ENCODE measurements around the gene CEACAM8. TPM values are rescaled to one million over a fixed set of nuclear protein-coding genes. Genes with fewer than 3 reads are reported as not detected.
A peak's percentile ranks its signal among the peaks of the same experiment; 100 is the strongest.

The CEACAM8 gene
- polyA plus RNA-seq, 2 of the 4 experiments (the other 2 are of a cell fraction), result not detected

GRCh38 chr19:42548552-42548951 is 46.2 kb downstream of the CEACAM8 start:
- no peak overlapping the region for H3K4me3 ChIP-seq
- CTCF ChIA-PET, result no interaction called here
- 39% methylated on average over 4 of the region's 4 CpGs for WGBS (ENCODE audit: missing lambda C conversion rate)
- peaks cover 7% of the 10 kb centered on the region; the same call in 2 of the 3 replicates for H3K9me3 ChIP-seq
- no peak overlapping the region for H3K4me2 ChIP-seq
- FAIRE-seq (no peak), ATAC-seq (no peak), DNase-seq (ENCODE audit: low read depth in 1 of 2, low spot score in 1 of 2) (no peak)
- POLR2A ChIA-PET, result no interaction called here
- TF ChIP-seq EP300 (IDR thresholded peaks at IDR 0.05) (no peak), ZFP36 (IDR thresholded peaks at IDR 0.05; ENCODE audit: borderline replicate concordance, partially characterized antibody) (no peak), REST (IDR thresholded peaks at IDR 0.05) (peak; percentile 57)
- no peak overlapping the region for H3K27ac ChIP-seq
- no peaks in the 10 kb centered on the region for H3K4me1 ChIP-seq

DNA sequence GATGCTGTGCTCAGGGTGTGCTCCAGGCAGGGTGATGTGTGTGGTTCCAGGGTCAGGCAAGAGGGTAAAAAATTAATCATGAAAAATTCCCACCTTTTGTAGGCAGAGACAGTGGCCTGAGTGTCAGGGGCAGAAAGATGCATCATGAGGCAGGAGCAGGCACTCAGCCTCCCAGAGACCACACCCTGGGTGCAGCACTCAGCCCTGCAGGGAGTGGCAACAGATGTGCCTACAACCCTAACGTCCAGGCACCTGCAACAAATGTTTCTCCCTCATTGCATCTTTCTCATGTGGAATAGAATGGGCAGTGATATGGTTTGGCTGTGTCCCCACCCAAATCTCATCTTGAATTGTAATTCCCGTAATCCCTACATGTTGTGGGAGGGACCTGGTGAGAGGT is 46.8 kb downstream of the CEACAM8 start:
- ChIA-PET CTCF (interaction anchor here (1.0 to 1.3 kb wide), 2 partner anchors 15 to 16 kb away, joined by 3 read pairs; no protein-coding TSS in a partner anchor), POLR2A (no interaction called here)
- no peak for FAIRE-seq
- TF ChIP-seq POLR2AphosphoS2 (conservative IDR thresholded peaks at IDR 0.05; ENCODE audit: low read length) (no peak), RFX5 (IDR thresholded peaks at IDR 0.05) (no peak), HEYL (CRISPR knock-in tag; IDR thresholded peaks at IDR 0.05) (no peak), ZNF302 (CRISPR knock-in tag; IDR thresholded peaks at IDR 0.05) (no peak), NFE2L2 (conservative IDR thresholded peaks at IDR 0.05; ENCODE audit: low read length) (no peak), JUNB (IDR thresholded peaks at IDR 0.05) (no peak), EHF (CRISPR knock-in tag; IDR thresholded peaks at IDR 0.05) (no peak), E2F6 (IDR thresholded peaks at IDR 0.05; ENCODE audit: borderline replicate concordance, low read depth) (no peak), TFCP2L1 (CRISPR knock-in tag; IDR thresholded peaks at IDR 0.05) (no peak), CHD2 (IDR thresholded peaks at IDR 0.05; ENCODE audit: low read length, partially characterized antibody) (no peak), HOXA7 (CRISPR knock-in tag; IDR thresholded peaks at IDR 0.05) (no peak), BHLHE40 (IDR thresholded peaks at IDR 0.05; ENCODE audit: low read depth, low read length) (no peak), CEBPB (IDR thresholded peaks at IDR 0.05) (no peak), ZFP36 (IDR thresholded peaks at IDR 0.05; ENCODE audit: borderline replicate concordance, partially characterized antibody) (no peak), GATA3 (IDR thresholded peaks at IDR 0.05; ENCODE audit: borderline replicate concordance) (no peak), MYC (IDR thresholded peaks at IDR 0.05; ENCODE audit: borderline replicate concordance, low read length) (no peak)
- TF ChIP-seq, protein P1, sequence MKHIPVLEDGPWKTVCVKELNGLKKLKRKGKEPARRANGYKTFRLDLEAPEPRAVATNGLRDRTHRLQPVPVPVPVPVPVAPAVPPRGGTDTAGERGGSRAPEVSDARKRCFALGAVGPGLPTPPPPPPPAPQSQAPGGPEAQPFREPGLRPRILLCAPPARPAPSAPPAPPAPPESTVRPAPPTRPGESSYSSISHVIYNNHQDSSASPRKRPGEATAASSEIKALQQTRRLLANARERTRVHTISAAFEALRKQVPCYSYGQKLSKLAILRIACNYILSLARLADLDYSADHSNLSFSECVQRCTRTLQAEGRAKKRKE (CRISPR knock-in tag; IDR thresholded peaks at IDR 0.05; ENCODE audit: low read depth), result no peak
- TF ChIP-seq, protein P2, sequence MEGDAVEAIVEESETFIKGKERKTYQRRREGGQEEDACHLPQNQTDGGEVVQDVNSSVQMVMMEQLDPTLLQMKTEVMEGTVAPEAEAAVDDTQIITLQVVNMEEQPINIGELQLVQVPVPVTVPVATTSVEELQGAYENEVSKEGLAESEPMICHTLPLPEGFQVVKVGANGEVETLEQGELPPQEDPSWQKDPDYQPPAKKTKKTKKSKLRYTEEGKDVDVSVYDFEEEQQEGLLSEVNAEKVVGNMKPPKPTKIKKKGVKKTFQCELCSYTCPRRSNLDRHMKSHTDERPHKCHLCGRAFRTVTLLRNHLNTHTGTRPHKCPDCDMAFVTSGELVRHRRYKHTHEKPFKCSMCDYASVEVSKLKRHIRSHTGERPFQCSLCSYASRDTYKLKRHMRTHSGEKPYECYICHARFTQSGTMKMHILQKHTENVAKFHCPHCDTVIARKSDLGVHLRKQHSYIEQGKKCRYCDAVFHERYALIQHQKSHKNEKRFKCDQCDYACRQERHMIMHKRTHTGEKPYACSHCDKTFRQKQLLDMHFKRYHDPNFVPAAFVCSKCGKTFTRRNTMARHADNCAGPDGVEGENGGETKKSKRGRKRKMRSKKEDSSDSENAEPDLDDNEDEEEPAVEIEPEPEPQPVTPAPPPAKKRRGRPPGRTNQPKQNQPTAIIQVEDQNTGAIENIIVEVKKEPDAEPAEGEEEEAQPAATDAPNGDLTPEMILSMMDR (IDR thresholded peaks at IDR 0.05), result no peak
- Histone ChIP-seq H3K27ac (no peak overlapping the region), H3K9me3 (peaks cover 7% of the 10 kb centered on the region; the same call in 2 of the 3 replicates), H3K4me1 (no peaks in the 10 kb centered on the region), H3K4me2 (no peak overlapping the region), H3K4me3 (no peak overlapping the region)
- WGBS (ENCODE audit: missing lambda C conversion rate), result 5% methylated on average over 2 of the region's 2 CpGs
- ATAC-seq, result no peak; a peak in 1 of 6 replicates
- DNase-seq (ENCODE audit: low read depth in 1 of 2, low spot score in 1 of 2), result no peak

Measured in A549 (cell line).